Stimulated activated CD4-positive, alpha-beta T cell treated with anti-CD3 and anti-CD28 coated beads, Interleukin-12 subunit alpha, Interleukin-12 subunit beta, amount 100 ng/mL, for 4 hours (primary cell): ENCODE measurements around the gene ATP8A2.

ENCODE experiments used
- DNase-seq: peaks from one replicate; pipeline ENCODE4 v3.0.0-alpha.2; 2020

Gene ATP8A2

GRCh38 chr13:25868490-25868889 lies 496.7 kb downstream of the ATP8A2 start:
- no peak for DNase-seq

GRCh38 chr13:25869941-25870340 lies 498.2 kb downstream of the ATP8A2 start:
- DNase-seq, result no peak

GRCh38 chr13:25871389-25872125 lies 499.8 kb downstream of the ATP8A2 start:
- DNase-seq, result no peak

- no peak for DNase-seq
These were observed 500.9 kb downstream of the ATP8A2 start for GRCh38 chr13:25872481-25873241.

GRCh38 chr13:25873242-25873612 lies 501.5 kb downstream of the ATP8A2 start:
- no peak for DNase-seq

GRCh38 chr13:25874064-25874737 lies 502.4 kb downstream of the ATP8A2 start:
- DNase-seq, result no peak

- peak; percentile 42 for DNase-seq
These were observed 503.1 kb downstream of the ATP8A2 start for GRCh38 chr13:25874907-25875306.

- no peak for DNase-seq
These were observed 504.5 kb downstream of the ATP8A2 start for GRCh38 chr13:25876247-25876646.

GRCh38 chr13:25879466-25879865 lies 507.7 kb downstream of the ATP8A2 start:
- DNase-seq, result no peak

- DNase-seq, result no peak
These were observed 509.6 kb downstream of the ATP8A2 start for GRCh38 chr13:25881136-25881926.

GRCh38 chr13:25881971-25882451 lies 510.2 kb downstream of the ATP8A2 start:
- no peak for DNase-seq

GRCh38 chr13:25882466-25883357 lies 510.9 kb downstream of the ATP8A2 start:
- no peak for DNase-seq

GRCh38 chr13:25885418-25885817 lies 513.6 kb downstream of the ATP8A2 start:
- no peak for DNase-seq

GRCh38 chr13:25886438-25887214 lies 514.9 kb downstream of the ATP8A2 start:
- DNase-seq, result no peak

- DNase-seq, result no peak
These were observed 516.3 kb downstream of the ATP8A2 start for GRCh38 chr13:25887962-25888655.

- DNase-seq, result no peak
These were observed 519.0 kb downstream of the ATP8A2 start for GRCh38 chr13:25890671-25891212.

- no peak for DNase-seq
These were observed 527.2 kb downstream of the ATP8A2 start for GRCh38 chr13:25898991-25899390.

GRCh38 chr13:25899464-25899863 lies 527.7 kb downstream of the ATP8A2 start:
- no peak for DNase-seq

GRCh38 chr13:25899952-25900351 lies 528.2 kb downstream of the ATP8A2 start:
- DNase-seq, result no peak
